Frontal cortex (tissue), 4 donors: ENCODE data around the gene RBM46. TPM values are rescaled to one million over a fixed set of nuclear protein-coding genes. Genes with fewer than 3 reads are reported as not detected.
"Not testable (repeated sequence)": the region's sequence is repeated elsewhere in the genome, so short reads cannot be mapped to it uniquely, and the experiment has no call there.

Source experiments
- DNase-seq, 2 donors: peaks; one replicate each; pipeline ENCODE4 v3.0.0; 2012; ENCODE audit warnings: low spot score in 2 of 2
- FAIRE-seq: peaks from 2 replicates; lab custom pipeline; 2012; peaks lifted over from hg19 to GRCh38; lab: Jason Lieb, UNC
- small RNA-seq: library from RNA; depleted of rRNA; stranded (forward); fragments of <200 nt; gene quantifications from one replicate; pipeline ENCODE3, GENCODE V24; 2014
- total RNA-seq: library from RNA; depleted of rRNA; stranded (reverse); fragments of >200 nt; gene quantifications from one replicate; pipeline ENCODE4 v1.2.3, GENCODE V29; 2014
- donor health status: control.
- donor health status: control.
- donor health status: control.

RBM46 gene
- total RNA-seq, 1 donor from 2014 or later = not detected

DNA sequence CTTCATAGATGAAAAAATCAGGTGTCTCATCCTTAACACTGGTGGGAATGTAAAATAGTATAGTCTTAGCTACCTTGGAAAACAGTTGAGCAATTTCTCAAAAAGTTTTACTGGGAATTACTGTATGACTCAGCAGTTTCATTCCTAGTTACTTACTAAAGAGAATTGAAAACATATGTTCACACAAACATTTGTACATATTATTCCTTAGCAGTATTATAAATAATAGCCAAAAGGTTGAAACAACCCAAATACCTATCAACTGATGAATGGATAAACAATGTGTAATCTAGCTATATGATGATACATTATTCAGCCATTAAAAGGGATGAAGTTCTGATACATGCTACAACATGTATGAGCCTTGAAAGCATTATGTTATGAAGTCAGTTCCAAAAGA is 41.7 kb downstream of the RBM46 start:
- DNase-seq (no peak), FAIRE-seq (no peak)

GRCh38 chr4:154836030-154836429 is 55.0 kb downstream of the RBM46 start:
- no peak for FAIRE-seq
- DNase-seq = no peak

DNA sequence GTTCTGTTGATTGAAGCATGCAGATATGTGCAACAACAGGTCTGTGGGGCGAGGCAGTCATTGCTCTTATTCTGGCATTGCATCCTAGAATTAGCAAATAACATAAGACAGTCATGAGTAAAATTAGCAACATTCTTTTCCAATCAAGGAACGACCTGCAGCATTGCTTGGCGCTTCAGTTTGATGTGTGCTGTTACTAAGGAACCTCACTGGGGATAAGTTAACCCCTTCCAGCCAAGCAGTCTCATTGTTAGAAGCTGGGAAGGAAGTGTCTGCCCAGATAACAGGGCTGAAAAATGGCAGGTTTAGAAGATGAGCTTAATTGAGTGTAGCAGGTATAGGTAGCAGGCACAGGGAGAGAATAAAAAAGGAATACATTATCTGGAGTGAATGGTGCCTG is 55.4 kb downstream of the RBM46 start:
- FAIRE-seq = no peak
- no peak for DNase-seq

- no peak for FAIRE-seq
These were observed 57.1 kb downstream of the RBM46 start for GRCh38 chr4:154838155-154838554.

GRCh38 chr4:154838694-154839093 is 57.6 kb downstream of the RBM46 start:
- no peak for DNase-seq
- no peak for FAIRE-seq

More at GRCh38 chr4:154838155-154838554, 57.1 kb downstream of the RBM46 start:
- DNase-seq = no peak

GRCh38 chr4:154854362-154854761 is 73.3 kb downstream of the RBM46 start:
- no peak for FAIRE-seq
- DNase-seq = no peak

DNA sequence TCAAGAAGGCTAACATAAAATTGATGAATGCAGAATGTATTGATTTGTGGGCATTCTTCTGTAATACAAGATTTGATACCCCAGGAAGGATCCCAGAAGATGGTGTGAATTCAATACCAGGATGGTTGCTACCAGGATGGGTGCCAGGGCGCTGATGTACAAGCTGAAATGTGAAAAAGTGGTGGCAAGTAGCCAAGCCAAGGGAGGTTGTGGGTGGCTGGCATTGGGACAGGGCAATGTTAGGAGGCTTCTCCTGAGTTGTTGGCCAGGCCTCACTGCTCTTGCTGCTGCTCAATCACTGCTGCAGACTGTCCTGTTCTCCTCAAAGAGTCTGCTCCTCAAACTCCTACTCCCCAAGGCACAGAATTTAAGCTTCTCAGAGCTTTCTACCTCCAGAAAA is 77.1 kb downstream of the RBM46 start:
- no peak for FAIRE-seq
- DNase-seq = no peak

- FAIRE-seq (no peak), DNase-seq (no peak)
These were observed 87.5 kb downstream of the RBM46 start for GRCh38 chr4:154868414-154869194.

GRCh38 chr4:154869301-154869700 is 88.2 kb downstream of the RBM46 start:
- DNase-seq (no peak), FAIRE-seq (no peak)

- FAIRE-seq (no peak), DNase-seq (no peak)
These were observed 91.1 kb downstream of the RBM46 start for GRCh38 chr4:154872198-154872597.

DNA sequence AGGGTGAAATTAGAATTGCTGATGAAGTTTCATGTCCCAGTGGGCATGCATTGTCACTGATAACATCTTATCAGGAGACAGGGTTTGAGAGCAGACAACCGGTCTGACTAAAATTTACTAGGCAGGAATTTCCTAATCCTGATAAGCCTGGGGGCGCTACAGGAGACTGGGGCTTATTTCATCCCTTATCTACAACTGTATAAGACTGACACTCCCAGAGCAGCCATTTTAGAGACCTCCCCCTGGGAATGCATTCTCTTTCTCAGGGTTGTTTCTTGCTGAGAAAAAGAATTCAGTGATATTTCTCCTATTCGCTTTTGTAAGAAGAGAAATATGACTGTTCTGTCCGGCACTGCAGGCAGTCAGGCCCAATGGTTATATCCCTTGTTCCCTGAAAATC is 93.0 kb downstream of the RBM46 start:
- not testable (repeated sequence) for DNase-seq, FAIRE-seq

GRCh38 chr4:154877110-154877760 is 96.2 kb downstream of the RBM46 start:
- FAIRE-seq (no peak), DNase-seq (no peak)

Small RNAs within 50 kb of the gene (small RNA-seq; reads per million reads assigned to genes)
- not detected for gene RNU2-44P
- gene RNU2-66P = not detected

Other genes starting within 250 kb of the RBM46 start
- 77.0 TPM for gene PLRG1, start 230.9 kb upstream of the RBM46 start, total RNA-seq
- not detected for gene FGB, start 218.3 kb upstream of the RBM46 start, total RNA-seq
- gene FGA, start 190.5 kb upstream of the RBM46 start, total RNA-seq = not detected
- not detected for gene FGG, start 168.6 kb upstream of the RBM46 start, total RNA-seq
- 0.41 TPM for gene LRAT, start 37.3 kb upstream of the RBM46 start, total RNA-seq